NCI-H82 treated with DMSO at 0.1 percent for 48 hours (cell line): ENCODE measurements around the gene TMEM178B.
"Not testable (repeated sequence)": the region's sequence is repeated elsewhere in the genome, so short reads cannot be mapped to it uniquely, and the experiment has no call there.

Source experiments
- DNase-seq: peaks from one replicate; lab custom pipeline; 2025; ENCODE audit not compliant: unreplicated experiment; lab: John Stamatoyannopoulos, UW

The TMEM178B gene

DNA sequence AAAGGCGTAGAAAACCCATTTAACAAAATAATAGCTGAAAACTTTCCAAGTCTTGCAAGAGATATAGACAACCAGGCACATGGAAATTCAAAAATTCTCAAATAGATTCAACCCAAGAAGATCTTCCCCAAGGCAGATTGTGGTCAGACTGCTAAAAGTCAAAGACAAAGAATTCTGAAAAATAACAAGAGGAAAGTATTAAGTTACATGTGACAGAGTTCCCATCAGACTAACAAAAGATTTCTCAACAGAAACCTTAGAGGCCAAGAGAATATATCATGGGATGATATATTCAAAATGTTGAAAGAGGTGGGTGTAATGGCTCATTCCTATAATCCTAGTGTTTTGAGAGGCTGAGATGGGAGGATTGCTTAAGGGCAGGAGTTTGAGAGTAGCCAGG lies 59.8 kb downstream of the TMEM178B start:
- DNase-seq = no peak

- no peak for DNase-seq
These were observed 68.2 kb downstream of the TMEM178B start for GRCh38 chr7:141142058-141142457.

- no peak for DNase-seq
These were observed 71.2 kb downstream of the TMEM178B start for GRCh38 chr7:141144921-141145629.

GRCh38 chr7:141145630-141145982 lies 71.7 kb downstream of the TMEM178B start:
- no peak for DNase-seq

GRCh38 chr7:141147482-141147881 lies 73.6 kb downstream of the TMEM178B start:
- DNase-seq = no peak

GRCh38 chr7:141150465-141150864 lies 76.6 kb downstream of the TMEM178B start:
- no peak for DNase-seq

- DNase-seq = no peak
These were observed 77.9 kb downstream of the TMEM178B start for GRCh38 chr7:141151746-141152145.

- DNase-seq = no peak
These were observed 79.4 kb downstream of the TMEM178B start for GRCh38 chr7:141153231-141153630.

DNA sequence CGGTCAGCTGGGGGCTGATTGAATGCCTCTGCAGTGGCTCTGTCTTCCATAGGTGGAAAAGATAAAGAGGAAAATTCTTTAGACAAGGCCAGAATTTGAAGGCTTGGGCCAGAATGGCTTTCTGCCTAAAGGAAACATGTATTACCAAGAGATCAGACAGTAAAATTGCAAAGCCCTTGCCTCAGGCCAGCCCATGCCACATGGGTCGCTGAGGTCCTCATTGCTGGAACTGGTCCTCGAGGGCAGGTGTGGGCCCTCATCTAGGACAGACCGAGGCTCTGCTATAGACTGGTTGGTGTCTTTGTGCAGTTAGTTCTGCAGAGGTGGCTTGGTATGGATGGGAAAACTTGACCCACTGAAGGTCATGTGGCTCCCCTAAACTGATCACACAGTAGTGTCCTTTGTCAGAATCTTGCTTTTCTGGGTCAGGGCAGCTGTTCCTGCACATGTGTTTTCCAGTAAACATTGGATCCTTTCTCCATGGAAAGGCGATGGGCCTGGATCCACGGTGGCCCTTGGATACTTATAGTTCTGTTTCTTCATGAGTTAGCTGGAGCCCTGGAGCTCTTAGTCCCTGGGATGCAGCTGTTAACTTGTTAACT lies 80.4 kb downstream of the TMEM178B start:
- no peak for DNase-seq

DNA sequence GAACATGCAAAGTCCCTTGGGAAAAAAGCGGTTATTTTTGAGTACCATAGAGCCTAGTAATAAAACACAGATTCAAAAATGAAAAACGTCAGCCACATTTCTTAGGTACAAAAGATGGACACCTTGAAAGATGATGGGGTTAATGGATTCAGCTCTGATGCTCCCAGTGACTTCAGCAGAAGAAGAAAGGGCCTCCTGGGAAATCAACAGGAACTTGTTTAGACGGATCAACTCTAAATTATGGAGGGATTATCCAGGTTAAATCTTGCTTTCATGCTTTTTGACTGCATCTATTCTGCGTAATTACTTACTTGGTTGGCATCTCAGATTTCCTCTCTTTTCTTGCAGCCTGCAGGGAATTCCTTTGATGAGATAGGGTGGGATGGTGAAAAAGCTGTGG lies 82.5 kb downstream of the TMEM178B start:
- DNase-seq = peak; percentile 83

- DNase-seq = no peak
These were observed 83.4 kb downstream of the TMEM178B start for GRCh38 chr7:141157138-141157765.

GRCh38 chr7:141158561-141158960 lies 84.7 kb downstream of the TMEM178B start:
- no peak for DNase-seq

DNA sequence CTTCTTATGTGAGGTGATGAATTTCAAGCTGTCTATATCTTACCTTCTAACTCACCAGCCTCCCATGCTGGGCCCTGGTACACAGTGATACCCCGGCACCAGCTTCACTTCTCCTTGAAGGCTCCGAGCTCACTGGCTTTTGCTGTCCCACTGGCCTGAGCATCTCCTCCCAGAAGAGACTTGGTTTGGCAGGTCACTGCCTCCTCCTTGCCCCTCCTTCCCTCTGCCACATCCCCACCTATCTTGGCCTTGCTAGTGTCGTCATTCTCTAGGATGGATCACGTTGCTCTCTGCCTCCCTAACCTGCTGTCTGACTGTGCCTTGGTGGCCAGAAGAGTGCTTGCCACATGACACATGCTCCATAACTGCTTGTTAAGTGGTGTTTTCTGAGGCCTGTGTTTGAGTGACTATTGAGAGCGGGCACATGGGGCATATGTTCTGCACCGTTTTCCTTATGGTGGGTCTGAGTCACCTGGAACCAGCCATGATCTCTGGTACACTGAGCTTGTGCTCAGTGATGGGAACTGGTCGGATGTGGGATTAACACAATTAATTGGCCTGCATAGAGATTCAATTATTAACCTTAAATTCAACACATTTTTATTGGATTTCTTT lies 86.5 kb downstream of the TMEM178B start:
- no peak for DNase-seq

GRCh38 chr7:141161550-141162535 lies 88.0 kb downstream of the TMEM178B start:
- no peak for DNase-seq

GRCh38 chr7:141165521-141165920 lies 91.7 kb downstream of the TMEM178B start:
- no peak for DNase-seq

- no peak for DNase-seq
These were observed 93.1 kb downstream of the TMEM178B start for GRCh38 chr7:141166926-141167325.

GRCh38 chr7:141167381-141167964 lies 93.6 kb downstream of the TMEM178B start:
- DNase-seq = no peak

- not testable (repeated sequence) for DNase-seq
These were observed 95.3 kb downstream of the TMEM178B start for GRCh38 chr7:141169157-141169556.

DNA sequence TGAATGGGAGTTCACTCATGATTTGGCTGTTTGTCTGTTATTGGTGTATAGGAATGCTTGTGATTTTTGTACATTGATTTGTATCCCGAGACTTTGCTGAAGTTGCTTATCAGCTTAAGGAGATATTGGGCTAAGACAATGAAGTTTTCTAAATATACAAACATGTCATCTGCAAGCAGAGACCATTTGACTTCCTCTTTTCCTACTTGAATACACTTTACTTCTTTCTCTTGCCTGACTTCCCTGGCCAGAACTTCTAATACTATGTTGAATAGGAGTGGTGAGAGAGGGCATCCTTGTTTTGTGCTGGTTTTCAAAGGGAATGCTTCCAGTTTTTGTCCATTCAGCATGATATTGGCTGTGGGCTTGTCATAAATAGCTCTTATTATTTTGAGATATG lies 101.9 kb downstream of the TMEM178B start:
- DNase-seq = not testable (repeated sequence)

GRCh38 chr7:141177120-141177519 lies 103.3 kb downstream of the TMEM178B start:
- not testable (repeated sequence) for DNase-seq
